HG03103 (cell line): Measurements from ENCODE around the gene PRKRIP1.
"Not testable (repeated sequence)": the region's sequence is repeated elsewhere in the genome, so short reads cannot be mapped to it uniquely, and the experiment has no call there.

Source experiments
- ATAC-seq: cut with Tn5 transposase; IDR thresholded peaks from one replicate; pipeline ENCODE4 v1.9.1; 2021; ENCODE audit warnings: low read depth; ENCODE audit not compliant: unreplicated experiment

Gene PRKRIP1

DNA sequence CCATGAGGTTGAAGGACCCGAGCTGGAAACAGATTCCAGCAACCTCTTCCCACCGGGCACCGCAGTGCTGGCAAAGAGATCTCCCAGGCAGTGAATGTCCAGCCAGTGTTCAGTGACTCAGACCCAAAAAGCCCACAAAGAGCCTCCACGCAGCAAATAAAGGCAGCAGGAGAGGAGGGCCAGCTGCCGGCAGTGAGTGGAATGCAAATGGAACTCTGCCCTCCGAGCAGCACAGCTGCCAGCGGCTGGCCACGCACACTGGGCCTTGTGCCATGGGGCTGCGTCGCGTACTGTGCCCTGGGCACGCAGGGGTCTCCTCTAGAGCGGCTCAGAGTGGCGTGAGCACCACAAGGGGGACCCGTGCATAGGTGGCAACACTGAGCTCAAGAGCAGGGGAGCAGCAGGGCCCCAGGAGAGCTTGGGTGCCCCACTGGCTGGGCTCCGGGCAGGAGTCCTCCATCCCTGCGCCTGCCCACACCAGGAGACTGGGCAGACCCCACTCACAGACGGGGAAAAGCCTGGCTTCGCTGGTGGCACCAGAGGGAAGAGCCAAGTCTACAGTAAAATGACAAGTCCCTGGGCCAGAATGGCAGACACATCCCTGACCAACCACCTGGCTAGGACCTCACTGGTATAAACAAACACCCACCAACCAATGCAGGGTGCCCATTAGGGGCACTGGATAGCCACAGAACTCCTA, 78.7 kb downstream of the PRKRIP1 start:
- not testable (repeated sequence) for ATAC-seq
